T-helper 2 cell treated with Interferon-gamma antibody and Interleukin-4, amounts not matched to agents 5 μg/mL and 100 μg/mL, for 36 hours (primary cell): ENCODE results near the gene GOLM1.

Experiments
- DNase-seq: peaks from one replicate; pipeline ENCODE4 v3.0.0; 2021; ENCODE audit warnings: low spot score
- H3K27ac Mint-ChIP-seq: one replicate; pipeline ENCODE4 v1.8.0; 2021; ENCODE audit warnings: mild to moderate bottlenecking, mixed read lengths
- H3K27me3 Mint-ChIP-seq: one replicate; pipeline ENCODE4 v1.8.0; 2021; ENCODE audit warnings: low read depth, mixed read lengths
- H3K36me3 Mint-ChIP-seq: one replicate; pipeline ENCODE4 v1.8.0; 2021; ENCODE audit warnings: low read depth, mixed read lengths
- H3K4me1 Mint-ChIP-seq: one replicate; pipeline ENCODE4 v1.8.0; 2021; ENCODE audit warnings: low read depth, mixed read lengths
- H3K4me3 Mint-ChIP-seq: one replicate; pipeline ENCODE4 v1.8.0; 2022; ENCODE audit warnings: mild to moderate bottlenecking, moderate library complexity, mixed read lengths
- H3K9me3 Mint-ChIP-seq: one replicate; pipeline ENCODE4 v1.8.0; 2021; ENCODE audit warnings: mixed read lengths

Gene GOLM1

DNA sequence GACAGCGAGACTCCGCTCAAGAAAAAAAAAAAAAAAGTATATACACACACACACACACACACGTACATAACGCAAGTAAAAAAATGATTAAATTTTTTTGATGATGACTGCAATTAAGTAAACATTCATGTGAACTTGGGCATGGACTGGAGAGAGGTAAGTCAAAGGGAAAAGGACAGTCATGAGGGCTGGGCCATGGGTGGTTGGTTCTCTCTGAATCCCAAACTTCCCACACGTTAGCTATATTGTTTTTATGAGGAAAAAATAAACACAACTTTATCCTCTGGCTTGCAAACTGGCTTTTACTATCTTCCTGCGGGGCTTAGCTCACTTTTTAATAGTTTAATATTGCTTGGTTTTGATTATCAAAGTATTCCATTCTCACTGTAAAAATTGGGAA lies 53.7 kb downstream of the GOLM1 start:
- no peak overlapping the region for H3K27ac Mint-ChIP-seq
- no peak overlapping the region for H3K4me3 Mint-ChIP-seq
- DNase-seq = no peak
- H3K4me1 Mint-ChIP-seq = no peaks in the 10 kb centered on the region
- H3K9me3 Mint-ChIP-seq = no peaks in the 10 kb centered on the region
- no peaks in the 10 kb centered on the region for H3K36me3 Mint-ChIP-seq
- peaks cover 10% of the 10 kb centered on the region for H3K27me3 Mint-ChIP-seq

DNA sequence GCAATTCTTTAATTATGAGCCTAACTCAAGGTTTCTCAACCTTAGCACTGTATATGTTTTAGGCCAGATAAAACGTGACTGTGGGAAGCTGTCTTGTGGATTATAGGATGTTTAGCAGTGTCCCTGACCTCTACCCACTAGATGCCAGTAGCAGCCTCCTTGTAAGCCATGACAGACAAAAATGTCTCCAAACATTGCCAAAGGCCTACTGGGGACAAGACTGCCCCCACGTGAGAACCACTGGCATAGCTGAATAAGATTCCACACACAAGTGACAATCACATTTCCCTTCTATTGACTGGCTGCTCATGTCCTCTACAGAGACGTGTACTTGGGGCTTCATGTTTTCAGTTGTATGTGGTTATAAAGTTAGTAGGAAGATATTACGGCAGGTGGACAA lies 55.4 kb downstream of the GOLM1 start:
- DNase-seq = no peak
- Mint-ChIP-seq H3K4me3 (no peak overlapping the region), H3K27ac (no peak overlapping the region), H3K9me3 (no peaks in the 10 kb centered on the region), H3K36me3 (no peaks in the 10 kb centered on the region), H3K4me1 (no peaks in the 10 kb centered on the region), H3K27me3 (peaks cover 3% of the 10 kb centered on the region)

DNA sequence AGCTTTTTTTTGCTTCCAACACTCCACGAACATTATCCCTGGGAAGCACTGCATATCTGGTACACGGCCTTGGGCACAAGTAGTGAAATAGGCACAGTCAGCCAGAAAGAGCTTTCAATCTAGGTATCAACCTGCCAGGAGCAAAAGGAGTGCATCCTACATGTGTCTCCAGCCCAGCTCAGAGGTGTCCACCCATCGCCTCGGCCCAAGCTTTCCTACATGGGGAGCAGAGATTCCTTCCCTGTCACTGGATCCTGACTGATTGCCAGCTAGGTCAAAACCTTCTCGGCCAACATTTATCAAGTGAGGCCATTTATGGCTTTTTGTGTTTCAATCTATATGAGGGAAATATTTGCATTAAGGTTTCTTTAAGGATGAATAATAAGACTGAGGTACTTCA lies 55.8 kb downstream of the GOLM1 start:
- H3K4me3 Mint-ChIP-seq = no peak overlapping the region
- no peak overlapping the region for H3K27ac Mint-ChIP-seq
- no peak for DNase-seq
- H3K9me3 Mint-ChIP-seq = no peaks in the 10 kb centered on the region
- no peaks in the 10 kb centered on the region for H3K36me3 Mint-ChIP-seq
- H3K27me3 Mint-ChIP-seq = peaks cover 3% of the 10 kb centered on the region
- H3K4me1 Mint-ChIP-seq = no peaks in the 10 kb centered on the region

DNA sequence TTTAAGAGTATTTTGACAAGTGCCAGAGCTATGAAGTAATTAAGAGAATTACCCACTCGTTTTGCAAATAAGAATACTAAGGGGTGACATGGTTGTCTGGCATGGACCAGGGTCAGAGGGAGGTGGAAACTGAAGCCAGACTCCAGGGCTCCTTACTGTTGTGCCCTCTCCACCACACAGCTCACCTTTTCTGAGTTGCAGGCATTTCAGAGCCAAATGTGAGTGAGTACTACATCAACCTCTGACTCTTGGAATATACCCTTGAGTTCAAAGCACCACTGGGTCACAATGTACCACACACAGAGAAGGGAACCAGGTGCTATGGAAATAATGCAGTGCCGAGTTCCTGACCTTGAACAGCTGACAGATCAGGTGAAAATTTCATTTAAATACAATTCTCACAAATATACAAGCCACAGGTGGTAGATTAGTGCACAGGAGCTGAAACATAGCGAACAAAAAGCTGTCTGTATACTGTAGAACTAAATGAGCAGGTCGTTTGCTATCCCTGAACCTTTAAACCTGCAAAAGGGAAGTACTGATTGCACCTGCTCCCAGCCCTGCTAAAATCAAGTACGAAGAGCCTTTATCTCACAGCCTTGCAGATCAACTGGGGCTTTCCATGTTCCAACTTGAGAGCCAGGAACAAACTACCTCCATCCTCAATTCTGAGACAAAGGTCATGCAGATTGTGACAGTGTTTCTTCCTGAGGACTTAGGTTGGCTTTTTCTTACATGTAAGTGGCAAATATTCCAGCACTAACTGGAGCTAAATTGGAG lies 57.0 kb downstream of the GOLM1 start:
- Mint-ChIP-seq H3K9me3 (no peaks in the 10 kb centered on the region), H3K4me1 (no peaks in the 10 kb centered on the region), H3K27ac (no peak overlapping the region), H3K4me3 (no peak overlapping the region), H3K27me3 (no peaks in the 10 kb centered on the region), H3K36me3 (no peaks in the 10 kb centered on the region)
- no peak for DNase-seq

DNA sequence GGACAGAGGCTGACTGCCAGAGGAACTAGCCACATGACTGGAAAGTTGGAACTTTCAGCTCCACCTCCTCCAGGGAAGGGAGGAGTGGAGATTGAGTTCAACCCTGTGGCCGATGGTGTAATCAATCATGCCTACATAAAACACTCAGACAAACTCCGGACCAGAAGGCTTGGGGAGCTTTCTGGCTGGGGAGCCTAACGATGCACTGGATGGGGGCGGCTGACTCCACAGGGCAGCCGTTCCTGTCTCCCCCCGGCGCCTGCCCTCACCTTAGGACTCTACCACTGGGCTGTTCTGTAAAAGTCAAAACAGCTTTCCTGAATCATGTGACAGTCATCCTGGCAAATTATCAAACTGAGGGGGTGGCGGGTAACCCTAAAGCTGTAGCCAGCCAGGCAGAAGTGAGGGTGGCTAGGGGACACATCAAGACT lies 58.0 kb downstream of the GOLM1 start:
- H3K36me3 Mint-ChIP-seq = no peaks in the 10 kb centered on the region
- no peaks in the 10 kb centered on the region for H3K27me3 Mint-ChIP-seq
- H3K4me1 Mint-ChIP-seq = no peaks in the 10 kb centered on the region
- H3K9me3 Mint-ChIP-seq = no peaks in the 10 kb centered on the region
- H3K27ac Mint-ChIP-seq = no peak overlapping the region
- no peak for DNase-seq
- no peak overlapping the region for H3K4me3 Mint-ChIP-seq

DNA sequence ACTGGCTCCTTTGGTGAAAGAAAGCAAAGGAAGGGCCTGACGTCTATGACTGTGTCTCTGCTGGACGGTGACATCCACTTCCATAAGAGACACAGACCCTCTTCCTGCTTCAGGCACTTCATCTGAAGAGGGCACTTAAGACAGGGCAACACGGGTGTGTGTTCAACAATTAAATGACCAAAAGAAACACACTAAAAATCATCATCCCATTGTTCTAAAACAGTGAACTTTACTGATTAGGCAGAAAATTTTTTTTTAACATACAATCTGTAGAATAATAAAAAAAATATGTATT lies 58.5 kb downstream of the GOLM1 start:
- no peak for DNase-seq
- Mint-ChIP-seq H3K36me3 (no peaks in the 10 kb centered on the region), H3K27me3 (no peaks in the 10 kb centered on the region), H3K27ac (no peak overlapping the region), H3K9me3 (no peaks in the 10 kb centered on the region), H3K4me1 (no peaks in the 10 kb centered on the region), H3K4me3 (no peak overlapping the region)

DNA sequence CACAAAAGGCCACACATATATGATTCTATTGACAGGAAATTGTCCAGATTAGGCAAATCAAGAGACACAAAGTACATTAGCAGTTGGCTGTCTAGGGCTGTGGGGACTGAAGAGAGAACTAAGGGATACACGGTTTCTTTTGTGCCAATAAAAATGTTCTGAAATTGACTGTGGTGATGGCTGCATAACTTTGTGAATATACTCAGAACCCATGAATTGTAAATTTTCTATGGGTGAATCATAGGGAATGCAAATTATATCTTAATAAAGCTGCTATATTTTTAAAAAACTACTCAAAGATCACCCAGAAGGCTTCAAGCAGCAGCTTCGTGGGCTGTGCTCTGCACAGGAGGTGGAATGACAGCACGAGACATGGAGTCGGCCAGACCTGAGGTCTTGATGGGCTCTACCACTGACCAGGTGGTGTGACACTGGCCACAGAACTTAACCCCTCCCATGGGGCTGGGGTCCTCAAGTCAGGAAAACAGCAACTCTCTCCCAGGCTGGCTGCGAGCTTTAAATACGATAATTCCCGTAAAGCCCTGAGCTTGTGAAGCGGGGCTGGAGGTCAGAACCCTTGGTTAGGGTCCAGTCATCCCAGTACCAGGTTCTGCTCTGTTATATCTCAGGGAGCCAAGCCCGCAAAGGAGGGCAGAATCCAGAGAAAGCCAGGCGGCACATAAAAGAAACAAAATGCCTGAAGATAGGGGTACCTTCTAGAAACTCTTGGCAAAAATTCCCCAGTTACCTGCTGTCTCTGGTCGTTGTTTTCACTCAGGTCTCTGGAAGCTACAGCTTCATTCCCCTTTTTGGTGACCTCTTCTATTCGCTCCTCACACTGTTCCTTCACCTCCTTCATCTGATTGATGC lies 59.1 kb downstream of the GOLM1 start:
- no peaks in the 10 kb centered on the region for H3K9me3 Mint-ChIP-seq
- H3K4me3 Mint-ChIP-seq = no peak overlapping the region
- H3K27ac Mint-ChIP-seq = no peak overlapping the region
- no peak for DNase-seq
- H3K4me1 Mint-ChIP-seq = no peaks in the 10 kb centered on the region
- H3K36me3 Mint-ChIP-seq = no peaks in the 10 kb centered on the region
- H3K27me3 Mint-ChIP-seq = no peaks in the 10 kb centered on the region

DNA sequence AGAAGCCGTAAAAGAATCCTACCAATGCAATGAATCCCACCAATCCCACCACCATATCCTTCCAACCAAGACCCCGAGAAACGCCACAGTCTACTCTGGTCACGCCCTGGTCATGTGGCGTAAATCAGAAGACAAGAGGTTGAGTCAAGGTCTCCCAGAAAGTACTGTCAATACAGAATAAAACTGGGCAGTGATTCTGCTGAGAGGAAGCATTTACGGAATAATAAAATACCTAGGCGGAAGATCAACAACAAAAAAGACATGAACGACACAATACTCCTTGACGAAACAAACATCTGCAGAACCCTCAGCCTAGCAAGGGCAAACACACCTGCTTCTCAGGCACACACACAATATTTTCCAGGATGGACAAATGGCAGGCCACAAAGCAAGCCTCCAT lies 62.8 kb downstream of the GOLM1 start:
- no peak for DNase-seq
- Mint-ChIP-seq H3K27me3 (no peaks in the 10 kb centered on the region), H3K9me3 (no peaks in the 10 kb centered on the region), H3K36me3 (peaks cover 2% of the 10 kb centered on the region), H3K27ac (no peak overlapping the region), H3K4me1 (no peaks in the 10 kb centered on the region), H3K4me3 (no peak overlapping the region)

DNA sequence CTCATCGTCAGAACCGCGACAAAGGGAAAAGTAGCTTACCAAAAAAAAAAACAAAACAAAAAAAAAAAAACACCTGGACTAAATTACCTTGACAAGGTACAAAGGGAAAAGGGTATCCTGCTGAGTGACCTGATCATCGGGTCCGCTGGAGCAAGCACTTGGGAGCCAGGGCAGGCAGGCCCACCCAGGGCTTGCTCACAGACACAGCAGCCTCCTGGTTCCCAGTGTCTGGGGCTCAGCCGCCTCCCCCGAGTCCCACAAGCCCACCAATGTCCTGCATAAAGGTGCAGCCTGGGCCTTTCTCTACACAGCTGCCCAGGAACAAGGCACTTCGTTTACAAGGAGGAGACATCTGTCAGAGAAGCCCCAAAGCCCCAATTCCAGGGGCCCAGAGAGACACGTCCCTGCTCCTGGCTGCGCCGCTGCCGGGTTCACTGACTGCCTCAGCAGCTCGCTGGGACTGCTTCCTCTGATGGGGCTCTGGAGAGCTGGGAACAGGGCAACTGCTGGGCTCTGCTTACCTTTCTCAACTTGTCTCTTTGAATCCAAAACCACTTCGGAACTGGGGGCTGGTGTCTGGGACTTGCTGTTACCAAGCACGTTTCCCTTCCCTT lies 63.4 kb downstream of the GOLM1 start:
- Mint-ChIP-seq H3K36me3 (peaks cover 2% of the 10 kb centered on the region), H3K9me3 (no peaks in the 10 kb centered on the region), H3K4me1 (no peaks in the 10 kb centered on the region), H3K27ac (no peak overlapping the region), H3K27me3 (no peaks in the 10 kb centered on the region), H3K4me3 (no peak overlapping the region)
- DNase-seq = no peak

DNA sequence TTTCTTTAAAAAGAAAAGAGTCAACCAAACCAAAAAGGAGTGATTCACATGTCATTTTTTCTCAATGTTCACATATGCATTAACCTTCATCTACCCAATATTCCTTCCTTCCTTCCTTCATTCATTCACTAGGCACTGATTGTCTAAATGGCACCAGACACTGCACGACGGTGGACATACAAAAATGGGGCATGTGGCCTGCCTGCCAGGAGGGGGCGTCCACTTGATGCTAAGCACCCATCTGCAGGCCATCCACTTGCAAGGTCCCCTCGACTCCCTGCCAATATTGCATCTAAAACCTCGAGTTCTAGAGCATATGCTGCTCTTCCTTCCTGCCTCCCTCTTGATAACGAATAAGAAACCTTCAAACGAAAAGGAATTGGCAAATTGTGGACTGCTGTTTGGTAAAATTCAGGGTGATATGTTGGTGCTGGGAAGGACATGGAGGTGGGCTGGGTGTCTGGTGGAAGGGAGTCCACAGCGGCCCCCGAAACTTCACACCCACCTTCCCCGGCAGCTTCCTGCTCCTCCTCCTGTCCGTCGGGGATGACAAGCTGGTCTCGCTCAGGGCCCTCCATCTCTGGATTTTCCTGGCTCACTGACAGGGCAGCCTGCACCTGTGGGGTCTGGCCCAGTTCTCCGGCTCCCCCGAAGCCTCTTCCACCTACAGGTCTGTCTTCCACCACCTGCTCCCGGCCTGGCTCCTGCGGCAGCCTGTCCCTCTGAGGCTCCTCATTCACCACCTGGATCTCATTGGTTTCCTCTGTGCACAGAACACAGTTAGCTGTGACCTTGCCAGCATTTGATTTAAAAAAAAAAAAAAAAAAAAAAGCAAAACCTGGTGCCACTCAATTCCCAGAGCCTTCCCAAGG lies 64.3 kb downstream of the GOLM1 start:
- no peak overlapping the region for H3K4me3 Mint-ChIP-seq
- H3K27me3 Mint-ChIP-seq = no peaks in the 10 kb centered on the region
- DNase-seq = no peak
- no peaks in the 10 kb centered on the region for H3K4me1 Mint-ChIP-seq
- H3K27ac Mint-ChIP-seq = no peak overlapping the region
- H3K36me3 Mint-ChIP-seq = peaks cover 2% of the 10 kb centered on the region
- no peaks in the 10 kb centered on the region for H3K9me3 Mint-ChIP-seq

DNA sequence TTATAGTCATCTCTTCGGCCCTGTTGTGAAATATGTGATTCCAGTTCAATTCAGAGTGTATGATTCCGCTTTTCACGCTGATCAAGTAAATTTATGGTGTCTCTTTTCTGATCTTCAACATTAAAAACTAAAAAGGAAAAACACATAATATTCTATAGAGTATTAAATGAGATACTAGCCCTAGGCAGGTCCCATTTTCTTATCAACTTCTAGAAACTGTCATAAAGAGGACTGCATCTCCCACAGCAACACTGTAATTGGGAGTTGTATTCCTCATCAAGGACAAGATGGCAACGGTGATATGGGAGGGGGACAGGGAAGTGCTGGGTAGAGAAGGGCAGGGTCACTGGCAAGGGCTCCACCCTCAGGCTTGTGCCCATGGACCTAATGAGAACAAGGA lies 71.6 kb downstream of the GOLM1 start:
- no peaks in the 10 kb centered on the region for H3K27me3 Mint-ChIP-seq
- H3K36me3 Mint-ChIP-seq = peaks cover 32% of the 10 kb centered on the region

DNA sequence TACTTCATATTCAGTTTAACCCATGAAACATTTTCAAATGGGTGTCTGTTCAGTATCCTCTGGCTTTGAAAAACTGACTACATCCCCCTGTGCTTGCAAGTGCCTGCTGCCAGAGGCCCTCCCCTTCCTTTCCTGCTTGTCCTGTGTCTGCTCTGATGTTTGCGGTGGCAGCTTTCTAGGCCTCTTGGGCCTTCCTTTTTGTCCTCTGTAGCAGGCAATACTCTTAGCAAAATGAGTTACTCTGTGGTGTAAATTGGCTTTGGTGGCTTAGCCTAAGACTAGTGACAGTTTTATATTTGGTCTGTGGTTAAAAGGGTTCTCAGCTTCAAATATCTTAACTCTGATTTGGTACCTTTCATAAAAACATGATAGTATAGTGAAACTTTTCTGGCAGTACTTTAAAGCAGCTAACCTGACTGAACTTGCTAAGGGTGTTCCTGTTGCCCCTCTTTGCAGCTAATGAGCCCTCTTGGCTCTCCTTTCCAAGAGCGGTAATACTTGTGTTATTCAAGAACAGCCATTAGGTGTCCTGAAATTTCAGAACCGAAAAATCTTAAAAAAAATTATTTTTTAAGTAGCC lies 76.6 kb downstream of the GOLM1 start:
- peaks cover 64% of the 10 kb centered on the region for H3K36me3 Mint-ChIP-seq
- H3K4me3 Mint-ChIP-seq = peak overlapping the region; percentile 44
- peak overlapping the region; percentile 86 for H3K27ac Mint-ChIP-seq
- DNase-seq = no peak
- peaks cover 16% of the 10 kb centered on the region for H3K4me1 Mint-ChIP-seq
- no peaks in the 10 kb centered on the region for H3K27me3 Mint-ChIP-seq
- no peaks in the 10 kb centered on the region for H3K9me3 Mint-ChIP-seq

More for the DNA sequence above, 71.6 kb downstream of the GOLM1 start:
- Mint-ChIP-seq H3K4me1 (peaks cover 5% of the 10 kb centered on the region), H3K9me3 (no peaks in the 10 kb centered on the region), H3K4me3 (no peak overlapping the region), H3K27ac (no peak overlapping the region)
- DNase-seq = no peak

DNA sequence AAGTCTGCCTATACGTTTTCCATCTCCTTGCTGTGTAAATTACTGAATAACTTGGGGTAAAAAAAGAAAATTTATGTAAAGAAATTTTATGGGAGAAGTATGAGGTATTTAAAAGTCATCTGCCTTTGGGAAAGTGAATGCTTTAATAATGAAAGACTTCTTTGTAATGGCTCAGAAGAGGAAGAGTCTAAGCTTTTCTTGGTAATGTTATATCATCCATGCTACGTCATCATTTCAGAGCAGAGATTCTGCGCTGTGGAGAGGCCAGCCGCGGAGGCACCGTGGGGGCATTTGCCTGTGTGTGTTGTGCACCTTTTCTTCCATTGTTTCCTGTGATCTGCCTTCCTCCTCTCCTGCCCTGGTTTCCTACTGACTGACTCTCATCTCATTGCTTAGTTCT lies 78.2 kb downstream of the GOLM1 start:
- no peaks in the 10 kb centered on the region for H3K27me3 Mint-ChIP-seq
- no peak overlapping the region for H3K4me3 Mint-ChIP-seq
- DNase-seq = no peak
- H3K27ac Mint-ChIP-seq = peak overlapping the region; percentile 47
- H3K36me3 Mint-ChIP-seq = peaks cover 64% of the 10 kb centered on the region
- H3K4me1 Mint-ChIP-seq = peaks cover 16% of the 10 kb centered on the region
- no peaks in the 10 kb centered on the region for H3K9me3 Mint-ChIP-seq
